GM21825 (cell line): ENCODE measurements around the gene DPP3.

ENCODE experiments used
- ATAC-seq: cut with Tn5 transposase; IDR thresholded peaks from one replicate; pipeline ENCODE4 v1.9.1; 2021; ENCODE audit warnings: mild to moderate bottlenecking, moderate library complexity; ENCODE audit not compliant: unreplicated experiment

The DPP3 gene

GRCh38 chr11:66554602-66555001 lies 74.4 kb downstream of the DPP3 start:
- no peak for ATAC-seq

DNA sequence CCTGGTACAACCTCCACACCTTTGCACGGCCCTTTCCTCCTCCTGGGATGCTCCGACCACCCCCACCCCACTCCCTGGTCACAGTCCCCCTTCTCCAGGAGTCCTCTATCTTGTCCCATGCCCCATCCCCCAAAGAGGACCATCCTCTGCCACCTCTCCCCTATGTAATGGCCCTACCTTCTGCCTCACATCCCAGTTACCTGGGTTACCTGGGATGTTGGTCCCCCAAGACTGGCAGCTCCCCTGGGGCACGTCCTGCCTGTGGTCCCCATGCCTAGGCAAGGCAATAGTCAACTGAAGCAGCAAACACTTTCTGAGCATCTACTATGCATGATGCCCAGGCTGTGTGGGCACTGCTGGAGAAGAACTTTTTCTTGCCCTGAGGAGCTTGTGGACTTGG lies 75.2 kb downstream of the DPP3 start:
- no peak for ATAC-seq

DNA sequence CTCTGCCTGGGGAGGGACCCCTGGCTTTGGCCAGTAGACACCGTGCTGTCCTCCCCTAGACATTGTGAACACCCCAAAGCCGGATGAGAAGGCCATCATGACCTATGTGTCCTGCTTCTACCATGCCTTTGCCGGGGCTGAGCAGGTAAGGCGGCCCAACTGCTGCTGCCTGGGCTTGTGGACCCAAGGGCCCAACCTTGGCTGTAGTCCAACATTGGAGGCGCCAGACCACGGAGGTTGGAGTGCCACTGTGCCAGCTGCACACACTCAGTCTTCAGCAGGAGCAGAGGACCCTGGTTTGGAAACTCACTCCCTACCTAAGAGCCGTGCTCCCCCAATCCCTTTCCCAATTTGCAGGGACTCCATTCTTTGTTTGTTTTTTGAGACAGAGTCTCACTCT lies 75.9 kb downstream of the DPP3 start:
- no peak for ATAC-seq

DNA sequence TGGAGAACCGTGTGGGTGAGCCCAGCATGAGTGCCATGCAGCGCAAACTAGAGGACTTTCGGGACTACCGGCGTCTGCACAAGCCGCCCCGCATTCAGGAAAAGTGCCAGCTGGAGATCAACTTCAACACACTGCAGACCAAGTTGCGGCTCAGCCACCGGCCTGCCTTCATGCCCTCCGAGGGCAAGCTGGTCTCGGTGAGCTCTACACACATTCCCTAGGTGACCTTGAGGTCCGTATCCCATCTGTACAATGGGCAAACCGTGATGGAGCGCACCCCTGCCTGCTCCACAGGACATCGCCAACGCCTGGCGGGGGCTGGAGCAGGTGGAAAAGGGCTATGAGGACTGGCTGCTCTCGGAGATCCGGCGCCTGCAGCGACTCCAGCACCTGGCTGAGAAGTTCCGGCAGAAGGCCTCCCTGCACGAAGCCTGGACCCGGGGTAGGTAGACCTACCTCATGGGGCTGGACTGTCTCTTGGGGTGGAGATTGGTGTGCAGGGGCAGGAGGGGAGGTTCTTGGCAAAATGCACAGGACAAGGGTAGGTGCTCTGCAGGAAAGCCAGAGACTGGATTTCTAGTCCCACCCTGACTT lies 77.6 kb downstream of the DPP3 start:
- ATAC-seq, result no peak
